Activated CD4-positive, alpha-beta T cell treated with anti-CD3 and anti-CD28 coated beads, Interleukin-2, amount 10 ng/mL, durations not matched to agents 24 days and 14 days (primary cell): ENCODE results near the gene TXNRD1. TPM values are rescaled to one million over a fixed set of nuclear protein-coding genes. Genes with fewer than 3 reads are reported as not detected.
"Not testable (repeated sequence)": the region's sequence is repeated elsewhere in the genome, so short reads cannot be mapped to it uniquely, and the experiment has no call there.

Experiments used
- DNase-seq: peaks from one replicate; pipeline ENCODE4 v3.0.0; 2022
- H3K27ac Mint-ChIP-seq: one replicate; pipeline ENCODE4 v1.8.0; 2022; ENCODE audit warnings: mild to moderate bottlenecking, mixed read lengths
- H3K27me3 Mint-ChIP-seq: one replicate; pipeline ENCODE4 v1.8.0; 2022; ENCODE audit warnings: mixed read lengths
- H3K36me3 Mint-ChIP-seq: one replicate; pipeline ENCODE4 v1.8.0; 2022; ENCODE audit warnings: low read depth, mild to moderate bottlenecking, mixed read lengths
- H3K4me1 Mint-ChIP-seq: one replicate; pipeline ENCODE4 v1.8.0; 2021; ENCODE audit warnings: mixed read lengths
- H3K4me3 Mint-ChIP-seq: one replicate; pipeline ENCODE4 v1.8.0; 2022; ENCODE audit warnings: mild to moderate bottlenecking, moderate library complexity, mixed read lengths
- H3K9me3 Mint-ChIP-seq: one replicate; pipeline ENCODE4 v1.8.0; 2021; ENCODE audit warnings: mixed read lengths
- intact Hi-C: fragments of 100-400 bp; cut with micrococcal nuclease; formaldehyde crosslinking; loops from one replicate; pipeline ENCODE4 v1.15.1; 2023
- total RNA-seq: library from RNA; stranded (reverse); gene quantifications from 2 replicates; pipeline ENCODE4 v1.2.3, GENCODE V29; 2022

Gene TXNRD1
- total RNA-seq: 99.6 and 99.7 TPM in 2 replicates

GRCh38 chr12:104215638-104216297 is at the start of gene TXNRD1:
Gene TXNRD1, plus strand, starts transcription at chr12:104215779. Its CDS starts 24 bp downstream, at chr12:104215803.
- Mint-ChIP-seq H3K4me3 (peak within 1 kb of the TSS; percentile 79), H3K36me3 (peaks cover 2% of the 10 kb centered on the region), H3K27ac (peak within 1 kb of the TSS; percentile 76), H3K4me1 (peaks cover 28% of the 10 kb centered on the region), H3K9me3 (peaks cover 3% of the 10 kb centered on the region), H3K27me3 (peaks cover 3% of the 10 kb centered on the region)
- DNase-seq: peak; percentile 95
- intact Hi-C loops: loop anchor here (1.0 to 5.0 kb wide), 4 partner anchors 71 to 143 kb away; partner anchors contain the start of genes EID3 and NFYB

DNA sequence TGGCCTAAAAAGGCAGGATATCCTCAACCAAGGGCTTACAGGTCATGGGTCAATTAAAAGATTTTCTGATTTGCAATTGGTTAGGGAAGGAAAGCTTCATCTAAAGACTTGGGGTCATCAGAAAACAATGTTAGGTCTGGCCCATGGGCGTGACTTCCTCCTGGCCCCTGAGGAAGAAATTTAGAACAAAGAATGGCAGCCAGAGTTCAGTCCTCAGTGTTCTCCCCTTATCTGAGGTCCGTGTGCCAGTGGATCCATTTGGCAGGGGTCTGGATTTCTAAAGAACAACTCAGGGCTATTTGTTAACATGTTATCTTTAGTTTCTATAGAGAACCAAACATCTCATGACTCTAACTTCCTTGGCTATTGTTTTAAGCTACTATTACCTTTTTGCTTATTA is 49.8 kb upstream of the TXNRD1 start:
- peaks cover 4% of the 10 kb centered on the region for H3K9me3 Mint-ChIP-seq
- intact Hi-C loops: no loop called here

GRCh38 chr12:104166465-104166864 is 49.1 kb upstream of the TXNRD1 start:
- Mint-ChIP-seq H3K4me1 (no peaks in the 10 kb centered on the region), H3K27me3 (peaks cover 8% of the 10 kb centered on the region), H3K36me3 (no peaks in the 10 kb centered on the region), H3K9me3 (peaks cover 4% of the 10 kb centered on the region), H3K4me3 (no peak overlapping the region), H3K27ac (no peak overlapping the region)
- no peak for DNase-seq
- intact Hi-C loops: no loop called here

More for the DNA sequence above, 49.8 kb upstream of the TXNRD1 start:
- Mint-ChIP-seq H3K36me3 (no peaks in the 10 kb centered on the region), H3K4me3 (no peak overlapping the region), H3K27me3 (peaks cover 8% of the 10 kb centered on the region), H3K27ac (no peak overlapping the region), H3K4me1 (no peaks in the 10 kb centered on the region)
- no peak for DNase-seq

- Mint-ChIP-seq H3K27me3 (peaks cover 6% of the 10 kb centered on the region), H3K27ac (no peak overlapping the region), H3K9me3 (peaks cover 3% of the 10 kb centered on the region), H3K4me3 (no peak overlapping the region), H3K36me3 (no peaks in the 10 kb centered on the region), H3K4me1 (no peaks in the 10 kb centered on the region)
- intact Hi-C loops: no loop called here
- DNase-seq: no peak
Observed at GRCh38 chr12:104167519-104168458, 47.8 kb upstream of the TXNRD1 start.

- Mint-ChIP-seq H3K27me3 (peaks cover 6% of the 10 kb centered on the region), H3K4me1 (no peaks in the 10 kb centered on the region), H3K4me3 (no peak overlapping the region), H3K36me3 (no peaks in the 10 kb centered on the region), H3K27ac (no peak overlapping the region), H3K9me3 (peaks cover 3% of the 10 kb centered on the region)
- intact Hi-C loops: no loop called here
- no peak for DNase-seq
Observed at GRCh38 chr12:104168596-104168995, 47.0 kb upstream of the TXNRD1 start.

GRCh38 chr12:104171785-104172569 is 43.6 kb upstream of the TXNRD1 start:
- no peaks in the 10 kb centered on the region for H3K36me3 Mint-ChIP-seq
- peaks cover 2% of the 10 kb centered on the region for H3K4me1 Mint-ChIP-seq
- H3K27ac Mint-ChIP-seq: no peak overlapping the region

DNA sequence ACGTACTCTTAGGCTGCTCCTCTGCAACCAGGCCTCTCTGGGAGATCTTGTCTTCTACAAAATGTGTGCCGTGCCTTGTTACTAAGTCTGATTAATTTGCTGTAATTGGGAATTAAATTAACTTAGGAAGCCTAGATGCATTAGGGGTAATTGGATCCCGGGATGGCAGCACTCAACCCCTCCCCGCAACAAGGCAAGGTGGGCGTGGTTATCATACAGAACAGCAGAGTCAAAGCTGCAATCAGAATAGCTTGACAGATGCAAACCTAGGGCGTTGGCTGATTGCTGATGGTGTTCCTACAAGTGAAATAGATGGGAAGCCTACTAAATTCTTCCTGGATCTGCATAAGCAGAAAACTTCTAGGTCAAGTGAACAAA is 43.0 kb upstream of the TXNRD1 start:
- H3K4me3 Mint-ChIP-seq: no peak overlapping the region
- peaks cover 3% of the 10 kb centered on the region for H3K9me3 Mint-ChIP-seq
- no peak overlapping the region for H3K27ac Mint-ChIP-seq
- no peaks in the 10 kb centered on the region for H3K36me3 Mint-ChIP-seq
- peaks cover 7% of the 10 kb centered on the region for H3K4me1 Mint-ChIP-seq
- DNase-seq: no peak
- H3K27me3 Mint-ChIP-seq: peaks cover 4% of the 10 kb centered on the region
- intact Hi-C loops: no loop called here

More at GRCh38 chr12:104171785-104172569, 43.6 kb upstream of the TXNRD1 start:
- H3K4me3 Mint-ChIP-seq: no peak overlapping the region
- peaks cover 3% of the 10 kb centered on the region for H3K9me3 Mint-ChIP-seq
- DNase-seq: no peak
- peaks cover 5% of the 10 kb centered on the region for H3K27me3 Mint-ChIP-seq
- intact Hi-C loops: no loop called here

- peaks cover 15% of the 10 kb centered on the region for H3K4me1 Mint-ChIP-seq
- H3K27me3 Mint-ChIP-seq, H3K9me3 Mint-ChIP-seq, DNase-seq, H3K4me3 Mint-ChIP-seq, H3K36me3 Mint-ChIP-seq, H3K27ac Mint-ChIP-seq, intact Hi-C loops: not testable (repeated sequence)
Observed at GRCh38 chr12:104173804-104174203, 41.8 kb upstream of the TXNRD1 start.

GRCh38 chr12:104175726-104176247 is 39.8 kb upstream of the TXNRD1 start:
- intact Hi-C loops: no loop called here
- Mint-ChIP-seq H3K27me3 (peaks cover 2% of the 10 kb centered on the region), H3K36me3 (no peaks in the 10 kb centered on the region)

GRCh38 chr12:104177336-104177662 is 38.3 kb upstream of the TXNRD1 start:
- Mint-ChIP-seq H3K4me1 (peaks cover 15% of the 10 kb centered on the region), H3K4me3 (no peak overlapping the region), H3K27me3 (peaks cover 5% of the 10 kb centered on the region), H3K27ac (no peak overlapping the region), H3K9me3 (peaks cover 6% of the 10 kb centered on the region), H3K36me3 (no peaks in the 10 kb centered on the region)
- intact Hi-C loops: no loop called here
- no peak for DNase-seq

More at GRCh38 chr12:104175726-104176247, 39.8 kb upstream of the TXNRD1 start:
- no peak for DNase-seq
- Mint-ChIP-seq H3K27ac (no peak overlapping the region), H3K9me3 (peaks cover 3% of the 10 kb centered on the region), H3K4me1 (peaks cover 15% of the 10 kb centered on the region), H3K4me3 (no peak overlapping the region)

DNA sequence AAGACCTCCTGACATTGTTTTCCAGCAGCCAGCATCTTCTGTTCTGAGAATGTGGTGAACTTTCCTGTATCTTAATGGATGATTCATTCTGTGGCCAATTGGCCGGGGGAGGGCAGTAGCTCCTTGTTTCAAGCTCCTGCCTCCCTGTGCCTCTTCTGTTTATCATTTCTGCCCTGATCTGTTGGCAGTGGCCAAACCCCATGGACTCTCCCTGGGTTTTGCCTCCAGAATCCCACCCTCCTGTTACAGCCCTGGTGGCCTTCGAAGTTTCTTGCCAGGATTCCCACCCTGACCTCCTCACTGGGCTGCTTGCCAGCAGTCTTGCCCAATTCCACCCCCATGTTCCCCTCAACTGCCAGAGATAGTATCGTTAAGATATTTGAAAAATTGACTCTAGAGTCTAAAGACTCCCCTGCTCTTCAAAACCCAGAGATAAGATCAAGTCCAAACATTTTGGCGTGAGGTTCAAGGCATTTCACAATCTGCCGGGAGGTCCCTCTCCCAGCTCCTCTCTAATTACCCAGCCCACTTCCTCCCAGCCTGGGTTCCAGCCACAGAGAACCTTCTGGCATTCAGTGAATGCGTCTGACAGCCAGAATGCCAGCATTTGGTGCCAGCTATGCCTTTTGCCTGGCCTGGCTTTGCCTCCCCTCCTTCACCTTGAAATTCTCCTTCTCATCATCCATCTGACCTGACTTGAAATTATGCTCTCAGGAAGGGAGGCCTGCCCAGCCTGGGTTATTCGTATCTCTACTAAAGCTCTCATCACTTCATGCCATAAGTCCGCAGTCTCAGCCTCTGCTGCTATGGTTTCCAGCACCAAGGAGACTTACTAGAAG is 37.7 kb upstream of the TXNRD1 start:
- Mint-ChIP-seq H3K9me3 (peaks cover 3% of the 10 kb centered on the region), H3K27me3 (peaks cover 6% of the 10 kb centered on the region), H3K4me3 (no peak overlapping the region), H3K27ac (peak overlapping the region; percentile 43), H3K4me1 (peaks cover 15% of the 10 kb centered on the region), H3K36me3 (no peaks in the 10 kb centered on the region)
- no peak for DNase-seq
- intact Hi-C loops: no loop called here

- Mint-ChIP-seq H3K4me3 (no peak overlapping the region), H3K27me3 (peaks cover 6% of the 10 kb centered on the region), H3K36me3 (no peaks in the 10 kb centered on the region), H3K27ac (no peak overlapping the region), H3K9me3 (peaks cover 5% of the 10 kb centered on the region), H3K4me1 (peaks cover 16% of the 10 kb centered on the region)
- DNase-seq: no peak
- intact Hi-C loops: no loop called here
Observed at GRCh38 chr12:104180374-104180773, 35.2 kb upstream of the TXNRD1 start.

DNA sequence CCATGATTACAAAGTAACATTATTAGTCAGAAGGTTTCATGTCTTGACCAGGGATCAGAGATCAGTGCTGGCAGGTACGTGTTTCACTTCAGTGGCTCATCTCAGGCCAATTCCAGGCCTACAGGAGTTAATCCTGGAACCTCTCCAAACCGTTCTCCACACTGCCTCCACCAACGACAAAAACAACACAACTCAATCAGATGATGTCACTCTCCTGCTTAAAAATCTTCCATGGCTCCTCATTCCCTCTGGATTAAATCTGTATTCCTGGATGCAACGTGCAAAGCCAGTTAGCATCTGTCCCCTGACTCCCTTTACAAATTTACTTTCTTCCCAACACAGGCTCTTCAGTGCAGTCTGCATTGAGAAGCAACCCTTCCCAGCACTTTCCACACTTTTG is 34.3 kb upstream of the TXNRD1 start:
- Mint-ChIP-seq H3K36me3 (no peaks in the 10 kb centered on the region), H3K4me3 (no peak overlapping the region), H3K27ac (peak overlapping the region; percentile 12), H3K27me3 (peaks cover 6% of the 10 kb centered on the region), H3K9me3 (peaks cover 8% of the 10 kb centered on the region), H3K4me1 (peaks cover 14% of the 10 kb centered on the region)
- intact Hi-C loops: no loop called here
- no peak for DNase-seq
